ENCODE data around the gene POLE.

The POLE gene

DNA sequence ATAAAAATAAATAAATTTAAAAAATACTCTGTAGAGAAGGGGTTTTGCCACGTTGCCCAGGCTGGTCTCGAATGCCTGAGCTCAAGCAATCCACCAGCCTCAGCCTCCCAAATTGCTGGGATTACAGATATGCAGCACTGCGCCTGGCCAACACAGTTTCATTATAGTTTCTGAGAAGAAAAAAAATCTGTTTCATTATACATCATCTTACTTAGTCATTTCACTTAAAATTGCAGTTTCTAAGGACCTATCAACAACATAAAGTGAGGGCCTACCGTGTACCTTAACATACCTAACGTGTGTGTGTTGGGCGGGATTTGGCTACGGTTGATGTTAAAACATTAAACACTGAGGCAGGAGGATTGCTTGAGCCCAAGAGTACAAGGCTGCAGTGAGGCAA, 40.3 kb downstream of the POLE start:
- Histone ChIP-seq H3K27ac (ENCODE audit: low read length) (no peak overlapping the region), H3K4me1 (ENCODE audit: control insufficient read depth in 1 of 2, insufficient read depth in 2 of 2, low read length in 2 of 2) (no peaks in the 10 kb centered on the region), H3K27me3 (ENCODE audit: low read depth, low read length) (no peaks in the 10 kb centered on the region), H3K36me3 (ENCODE audit: control insufficient read depth in 1 of 2, insufficient read depth in 2 of 2, low read length in 2 of 2) (peaks cover 35 to 47% of the 10 kb centered on the region in 2 donors), H3K9me3 (ENCODE audit: control insufficient read depth in 1 of 2, low read length in 2 of 2) (no peaks in the 10 kb centered on the region), H3K4me3 (ENCODE audit: low read depth in 1 of 2, low read length in 2 of 2) (no peak overlapping the region)

DNA sequence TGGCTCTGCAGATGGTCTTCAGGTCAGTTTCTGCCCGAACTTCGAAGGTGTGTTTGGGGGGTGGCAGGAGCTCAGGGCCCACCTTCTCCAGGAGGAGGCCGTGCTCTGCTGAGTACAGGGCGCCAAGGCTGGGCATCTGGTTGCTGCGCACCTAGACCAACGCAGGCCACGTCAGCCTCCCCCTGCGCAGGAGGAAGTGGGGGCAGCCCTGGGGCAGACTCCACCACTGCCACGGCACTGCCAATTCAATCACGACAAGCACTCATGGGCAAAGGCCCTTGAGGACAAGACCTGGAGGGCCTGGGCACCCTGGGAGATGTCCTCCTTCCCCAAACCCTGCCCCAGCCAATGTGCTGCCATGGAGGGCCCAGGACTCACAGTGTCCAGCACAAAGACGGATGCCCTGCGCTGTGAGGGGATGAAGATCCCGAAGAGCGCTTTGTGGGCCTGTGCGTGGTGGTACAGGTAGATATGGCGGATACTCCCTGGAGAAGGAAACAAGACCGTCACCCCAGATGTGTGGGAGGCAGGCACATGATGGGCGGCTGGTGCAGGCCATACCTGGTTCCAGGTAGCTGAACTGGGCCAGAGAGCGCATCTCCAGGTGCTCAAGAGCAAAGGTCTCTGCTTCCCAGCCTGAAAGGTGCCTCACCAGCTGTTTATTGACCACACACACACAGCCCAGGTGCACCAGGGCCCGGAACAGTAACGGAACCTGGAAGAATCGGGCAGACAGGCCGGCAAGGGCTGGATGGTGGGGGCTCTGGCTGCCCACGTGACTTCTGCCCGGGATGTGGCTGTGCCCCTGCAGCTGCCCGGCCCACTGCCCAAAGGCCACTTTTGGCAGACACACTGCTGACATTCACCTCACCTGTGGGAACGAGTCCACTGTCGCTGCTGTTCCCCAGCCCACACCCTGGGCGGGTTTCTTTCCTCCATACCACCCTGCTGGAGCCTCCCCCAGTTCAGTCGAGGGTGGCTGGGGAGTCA, 44.0 kb downstream of the POLE start:
- Histone ChIP-seq H3K27me3 (ENCODE audit: low read depth, low read length) (no peaks in the 10 kb centered on the region), H3K36me3 (ENCODE audit: control insufficient read depth in 1 of 2, insufficient read depth in 2 of 2, low read length in 2 of 2) (peaks cover 39 to 50% of the 10 kb centered on the region in 2 donors), H3K4me1 (ENCODE audit: control insufficient read depth in 1 of 2, insufficient read depth in 2 of 2, low read length in 2 of 2) (no peaks in the 10 kb centered on the region), H3K9me3 (ENCODE audit: control insufficient read depth in 1 of 2, low read length in 2 of 2) (no peaks in the 10 kb centered on the region), H3K4me3 (ENCODE audit: low read depth in 1 of 2, low read length in 2 of 2) (no peak overlapping the region), H3K27ac (ENCODE audit: low read length) (no peak overlapping the region)

DNA sequence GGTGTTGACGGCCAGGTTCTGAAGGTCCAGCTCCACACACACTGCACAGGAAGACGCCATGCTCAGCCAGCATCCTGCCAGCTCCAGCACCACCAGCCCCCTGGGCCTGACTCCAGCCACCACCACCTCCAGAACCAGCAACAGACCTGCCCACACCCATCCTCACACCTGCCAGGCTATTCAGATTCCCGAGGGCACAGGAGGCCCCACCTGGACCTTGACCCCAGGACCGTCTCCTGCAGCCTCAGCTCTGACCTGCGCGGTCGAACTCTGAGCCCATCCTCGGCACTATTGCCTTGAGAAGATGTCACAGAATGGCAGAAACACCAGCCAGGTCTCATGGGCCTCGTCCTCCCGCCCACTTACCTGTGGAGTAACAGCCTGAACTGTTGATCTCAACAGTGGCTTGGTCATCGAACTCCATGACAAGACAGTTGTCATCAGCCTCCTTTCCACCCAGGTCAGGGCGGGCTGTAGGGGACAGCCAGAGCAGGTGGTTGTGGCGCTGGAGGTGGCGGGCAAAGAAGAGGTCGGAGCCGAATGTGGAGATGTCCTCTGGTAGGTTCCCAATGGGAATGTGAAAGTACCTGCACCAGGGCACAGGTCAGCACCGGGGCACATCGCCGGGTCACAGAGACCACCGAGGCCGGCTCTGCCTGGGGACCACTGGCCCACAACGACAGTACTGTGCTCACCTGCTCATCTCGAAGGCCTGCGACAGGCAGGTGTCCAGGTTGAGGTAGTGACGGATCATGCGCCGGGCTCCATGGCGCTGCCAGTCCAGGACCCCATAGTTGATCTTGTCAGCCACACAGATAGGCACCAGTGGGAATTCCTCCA, 45.1 kb downstream of the POLE start:
- H3K36me3 ChIP-seq (ENCODE audit: control insufficient read depth in 1 of 2, insufficient read depth in 2 of 2, low read length in 2 of 2) = peaks cover 39 to 54% of the 10 kb centered on the region in 2 donors
- no peaks in the 10 kb centered on the region for H3K4me1 ChIP-seq (ENCODE audit: control insufficient read depth in 1 of 2, insufficient read depth in 2 of 2, low read length in 2 of 2)
- H3K27me3 ChIP-seq (ENCODE audit: low read depth, low read length) = no peaks in the 10 kb centered on the region
- H3K4me3 ChIP-seq (ENCODE audit: low read depth in 1 of 2, low read length in 2 of 2) = no peak overlapping the region
- H3K9me3 ChIP-seq (ENCODE audit: control insufficient read depth in 1 of 2, low read length in 2 of 2) = no peaks in the 10 kb centered on the region
- H3K27ac ChIP-seq (ENCODE audit: low read length) = no peak overlapping the region

DNA sequence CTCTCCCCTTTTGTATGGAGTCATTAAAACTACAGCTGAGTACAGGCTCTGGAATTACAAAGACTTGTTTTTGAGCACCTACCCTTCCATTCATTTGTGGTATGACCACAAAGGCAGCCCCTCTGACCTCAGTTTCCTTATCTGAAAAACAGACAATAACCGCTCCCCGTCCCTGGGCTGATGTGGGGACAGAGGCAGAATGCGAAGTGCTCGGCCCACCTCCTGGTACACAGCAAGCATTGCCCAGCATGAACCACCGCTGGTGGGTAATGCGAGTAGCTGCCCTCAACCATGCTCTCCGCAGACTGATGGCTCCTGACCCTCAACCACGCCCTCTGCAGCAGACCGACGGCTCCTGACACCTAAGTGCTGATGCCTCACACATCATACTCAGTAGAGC, 46.2 kb downstream of the POLE start:
- Histone ChIP-seq H3K27me3 (ENCODE audit: low read depth, low read length) (no peaks in the 10 kb centered on the region), H3K27ac (ENCODE audit: low read length) (no peak overlapping the region), H3K4me1 (ENCODE audit: control insufficient read depth in 1 of 2, insufficient read depth in 2 of 2, low read length in 2 of 2) (no peaks in the 10 kb centered on the region), H3K4me3 (ENCODE audit: low read depth in 1 of 2, low read length in 2 of 2) (no peak overlapping the region), H3K9me3 (ENCODE audit: control insufficient read depth in 1 of 2, low read length in 2 of 2) (no peaks in the 10 kb centered on the region), H3K36me3 (ENCODE audit: control insufficient read depth in 1 of 2, insufficient read depth in 2 of 2, low read length in 2 of 2) (peaks cover 37 to 60% of the 10 kb centered on the region in 2 donors)

- Histone ChIP-seq H3K36me3 (ENCODE audit: control insufficient read depth in 1 of 2, insufficient read depth in 2 of 2, low read length in 2 of 2) (peaks cover 42 to 64% of the 10 kb centered on the region in 2 donors), H3K4me1 (ENCODE audit: control insufficient read depth in 1 of 2, insufficient read depth in 2 of 2, low read length in 2 of 2) (no peaks in the 10 kb centered on the region)
Observed at GRCh38 chr12:132639956-132640520, 47.1 kb downstream of the POLE start.

GRCh38 chr12:132638541-132639408, 48.4 kb downstream of the POLE start:
- Histone ChIP-seq H3K27ac (ENCODE audit: low read length) (no peak overlapping the region), H3K4me3 (ENCODE audit: low read depth in 1 of 2, low read length in 2 of 2) (no peak overlapping the region), H3K27me3 (ENCODE audit: low read depth, low read length) (no peaks in the 10 kb centered on the region)

More at GRCh38 chr12:132639956-132640520, 47.1 kb downstream of the POLE start:
- H3K4me3 ChIP-seq (ENCODE audit: low read depth in 1 of 2, low read length in 2 of 2) = no peak overlapping the region
- no peaks in the 10 kb centered on the region for H3K9me3 ChIP-seq (ENCODE audit: control insufficient read depth in 1 of 2, low read length in 2 of 2)
- no peaks in the 10 kb centered on the region for H3K27me3 ChIP-seq (ENCODE audit: low read depth, low read length)
- H3K27ac ChIP-seq (ENCODE audit: low read length) = no peak overlapping the region

GRCh38 chr12:132637811-132638210, 49.3 kb downstream of the POLE start:
- H3K9me3 ChIP-seq (ENCODE audit: control insufficient read depth in 1 of 2, low read length in 2 of 2) = no peaks in the 10 kb centered on the region
- H3K27me3 ChIP-seq (ENCODE audit: low read depth, low read length) = no peaks in the 10 kb centered on the region
- peaks cover 42 to 71% of the 10 kb centered on the region in 2 donors for H3K36me3 ChIP-seq (ENCODE audit: control insufficient read depth in 1 of 2, insufficient read depth in 2 of 2, low read length in 2 of 2)
- no peaks in the 10 kb centered on the region for H3K4me1 ChIP-seq (ENCODE audit: control insufficient read depth in 1 of 2, insufficient read depth in 2 of 2, low read length in 2 of 2)
- H3K27ac ChIP-seq (ENCODE audit: low read length) = no peak overlapping the region
- no peak overlapping the region for H3K4me3 ChIP-seq (ENCODE audit: low read depth in 1 of 2, low read length in 2 of 2)

More at GRCh38 chr12:132638541-132639408, 48.4 kb downstream of the POLE start:
- Histone ChIP-seq H3K4me1 (ENCODE audit: control insufficient read depth in 1 of 2, insufficient read depth in 2 of 2, low read length in 2 of 2) (no peaks in the 10 kb centered on the region), H3K36me3 (ENCODE audit: control insufficient read depth in 1 of 2, insufficient read depth in 2 of 2, low read length in 2 of 2) (peaks cover 42 to 73% of the 10 kb centered on the region in 2 donors), H3K9me3 (ENCODE audit: control insufficient read depth in 1 of 2, low read length in 2 of 2) (no peaks in the 10 kb centered on the region)

DNA sequence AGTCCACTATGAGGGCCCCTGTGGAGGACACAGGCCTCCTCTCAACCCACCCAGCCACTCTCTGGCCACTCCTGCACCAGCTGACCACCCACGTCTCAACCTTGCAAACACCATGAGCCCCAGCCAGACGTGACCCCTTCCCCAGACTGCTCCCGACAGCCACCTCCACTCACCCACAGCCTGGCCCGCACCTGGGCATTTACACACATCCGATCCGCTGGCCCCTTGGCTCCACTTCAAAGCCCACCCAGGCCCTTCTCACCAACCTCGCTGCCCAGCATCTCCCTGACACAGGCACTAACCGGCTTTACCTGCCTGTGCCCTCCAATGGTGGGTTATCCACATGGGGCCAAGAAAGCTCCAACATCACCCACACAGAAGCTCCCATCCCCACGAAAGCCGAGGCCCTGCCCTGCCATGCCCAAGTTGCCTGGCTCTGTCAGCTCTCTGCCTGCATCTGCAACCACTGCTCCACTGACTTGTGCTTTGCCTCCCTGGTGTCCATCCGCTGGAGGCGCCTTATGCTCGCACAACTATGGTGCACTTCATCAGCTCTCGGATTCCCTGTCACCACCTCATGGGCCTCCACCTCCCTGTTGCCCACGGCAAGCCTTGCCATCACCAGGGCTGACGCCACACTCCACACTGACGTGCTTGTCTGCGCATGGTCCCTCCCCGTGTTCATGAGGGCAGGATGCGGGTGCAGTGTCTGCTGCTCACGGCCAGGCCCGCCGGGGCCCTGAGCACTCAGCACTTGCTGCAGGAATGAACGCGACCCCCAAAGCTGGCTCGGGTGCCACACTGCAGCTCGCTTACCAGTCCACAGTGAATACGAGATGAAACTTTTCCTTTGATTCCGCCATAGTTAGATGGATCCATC, 51.8 kb downstream of the POLE start:
- H3K4me3 ChIP-seq (ENCODE audit: low read depth in 1 of 2, low read length in 2 of 2) = no peak overlapping the region
- no peaks in the 10 kb centered on the region for H3K4me1 ChIP-seq (ENCODE audit: control insufficient read depth in 1 of 2, insufficient read depth in 2 of 2, low read length in 2 of 2)
- no peaks in the 10 kb centered on the region for H3K27me3 ChIP-seq (ENCODE audit: low read depth, low read length)
- H3K9me3 ChIP-seq (ENCODE audit: control insufficient read depth in 1 of 2, low read length in 2 of 2) = no peaks in the 10 kb centered on the region
- H3K27ac ChIP-seq (ENCODE audit: low read length) = no peak overlapping the region
- H3K36me3 ChIP-seq (ENCODE audit: control insufficient read depth in 1 of 2, insufficient read depth in 2 of 2, low read length in 2 of 2) = peaks cover 32 to 71% of the 10 kb centered on the region in 2 donors

GRCh38 chr12:132634411-132634990, 52.6 kb downstream of the POLE start:
- Histone ChIP-seq H3K27me3 (ENCODE audit: low read depth, low read length) (no peaks in the 10 kb centered on the region), H3K4me1 (ENCODE audit: control insufficient read depth in 1 of 2, insufficient read depth in 2 of 2, low read length in 2 of 2) (no peaks in the 10 kb centered on the region), H3K4me3 (ENCODE audit: low read depth in 1 of 2, low read length in 2 of 2) (no peak overlapping the region), H3K27ac (ENCODE audit: low read length) (no peak overlapping the region), H3K36me3 (ENCODE audit: control insufficient read depth in 1 of 2, insufficient read depth in 2 of 2, low read length in 2 of 2) (peaks cover 38 to 70% of the 10 kb centered on the region in 2 donors), H3K9me3 (ENCODE audit: control insufficient read depth in 1 of 2, low read length in 2 of 2) (no peaks in the 10 kb centered on the region)
